Liver (tissue), 9 donors: ENCODE measurements around the gene NDUFB2. TPM values are rescaled to one million over a fixed set of nuclear protein-coding genes. Genes with fewer than 3 reads are reported as not detected.

Experiments
- DNase-seq: peaks from one replicate; pipeline ENCODE4 v3.0.0-alpha.2; 2017; ENCODE audit warnings: low spot score
- H3K27ac ChIP-seq, 2 donors: one replicate each; pipeline ENCODE4 v1.7.0; 2013; ENCODE audit warnings: inconsistent platforms in 2 of 2, low read length in 2 of 2, control low read depth in 1 of 2, low read depth in 1 of 2, mild to moderate bottlenecking in 1 of 2
- H3K27me3 ChIP-seq, 4 donors: one replicate each; pipeline versions ENCODE4 v1.6.1 to v1.7.0; 2013; ENCODE audit warnings: low read length in 3 of 4, inconsistent platforms in 1 of 4, mild to moderate bottlenecking in 1 of 4, moderate library complexity in 1 of 4; ENCODE audit not compliant: control insufficient read depth in 4 of 4, insufficient read depth in 4 of 4
- H3K36me3 ChIP-seq, 4 donors: one replicate each; pipeline versions ENCODE4 v1.6.1 to v1.7.0; 2013; ENCODE audit warnings: low read length in 3 of 4, mild to moderate bottlenecking in 3 of 4, low read depth in 1 of 4, moderate library complexity in 1 of 4; ENCODE audit not compliant: control insufficient read depth in 4 of 4, insufficient read depth in 3 of 4
- H3K4me1 ChIP-seq, 4 donors: one replicate each; pipeline versions ENCODE4 v1.6.1 to v1.7.0; 2013; ENCODE audit warnings: low read length in 3 of 4, mild to moderate bottlenecking in 3 of 4, moderate library complexity in 1 of 4; ENCODE audit not compliant: control insufficient read depth in 4 of 4, insufficient read depth in 4 of 4
- H3K4me3 ChIP-seq, 3 donors: one replicate each; pipeline versions ENCODE4 v1.6.1 to v1.7.0; 2013; ENCODE audit warnings: low read length in 3 of 3, control low read depth in 1 of 3, low read depth in 1 of 3, mild to moderate bottlenecking in 1 of 3
- H3K9ac ChIP-seq, 2 donors: one replicate each; pipeline ENCODE4 v1.7.0; 2013; ENCODE audit warnings: low read length in 2 of 2, mild to moderate bottlenecking in 2 of 2, moderate library complexity in 2 of 2, control low read depth in 1 of 2, low read depth in 1 of 2
- H3K9me3 ChIP-seq, 4 donors: one replicate each; pipeline versions ENCODE4 v1.6.1 to v1.7.0; 2013; ENCODE audit warnings: low read length in 3 of 4; ENCODE audit not compliant: control insufficient read depth in 4 of 4
- EGR1 ChIP-seq, 2 donors: IDR thresholded peaks; 2 replicates each; pipeline ENCODE4 v1.6.1; 2016 to 2018; ENCODE audit warnings: antibody characterized with exemption in 2 of 2, low read depth in 2 of 2
- FOXA1 ChIP-seq: IDR thresholded peaks from 2 replicates; pipeline ENCODE4 v1.6.1; 2016; ENCODE audit warnings: antibody characterized with exemption
- FOXA2 ChIP-seq: IDR thresholded peaks from 2 replicates; pipeline ENCODE4 v1.6.1; 2016; ENCODE audit warnings: antibody characterized with exemption
- GABPA ChIP-seq, 2 donors: IDR thresholded peaks in 1 of 2; conservative IDR thresholded peaks in 1 of 2; 2 replicates each; pipeline ENCODE4 v1.6.1; 2016; ENCODE audit warnings: antibody characterized with exemption in 2 of 2, mild to moderate bottlenecking in 1 of 2, moderate library complexity in 1 of 2
- HNF4A ChIP-seq, 2 donors: conservative IDR thresholded peaks; 2 replicates each; pipeline ENCODE4 v1.6.1; 2016; ENCODE audit warnings: antibody characterized with exemption in 2 of 2, mild to moderate bottlenecking in 2 of 2
- HNF4G ChIP-seq: IDR thresholded peaks from 2 replicates; pipeline ENCODE4 v1.6.1; 2016; ENCODE audit warnings: antibody characterized with exemption
- JUND ChIP-seq, 2 donors: IDR thresholded peaks; 2 replicates each; pipeline ENCODE4 v1.6.1; 2016; ENCODE audit warnings: antibody characterized with exemption in 2 of 2
- NR2F2 ChIP-seq: IDR thresholded peaks from 2 replicates; pipeline ENCODE4 v1.6.1; 2016; ENCODE audit warnings: antibody characterized with exemption
- RAD21 ChIP-seq, 2 donors: IDR thresholded peaks; 2 replicates each; pipeline ENCODE4 v1.6.1; 2016; ENCODE audit warnings: antibody characterized with exemption in 2 of 2, mild to moderate bottlenecking in 2 of 2
- RXRA ChIP-seq, 2 donors: IDR thresholded peaks; 2 replicates each; pipeline ENCODE4 v1.6.1; 2017 to 2018; ENCODE audit warnings: antibody characterized with exemption in 2 of 2, mild to moderate bottlenecking in 1 of 2
- SP1 ChIP-seq: IDR thresholded peaks from 2 replicates; pipeline ENCODE4 v1.6.1; 2018; ENCODE audit warnings: antibody characterized with exemption, mild to moderate bottlenecking
- TAF1 ChIP-seq: conservative IDR thresholded peaks from 2 replicates; pipeline ENCODE4 v1.6.1; 2016; ENCODE audit warnings: antibody characterized with exemption, mild to moderate bottlenecking
- YY1 ChIP-seq: IDR thresholded peaks from 2 replicates; pipeline ENCODE4 v1.6.1; 2016; ENCODE audit warnings: antibody characterized with exemption, mild to moderate bottlenecking
- WGBS: extraction: QIAGEN DNeasy Blood & Tissue Kit; methylation state at CpG from one replicate; pipeline ENCODE4 v1.1.7; 2013; 5-methylcytosine and 5-hydroxymethylcytosine counted together
- polyA plus RNA-seq, 2 donors: library from polyadenylated mRNA; stranded (reverse) in 1 of 2; unstranded in 1 of 2; fragments of 200-250 nt in 1 of 2; fragments of >200 nt in 1 of 2; fragmentation: Nextera tagmentation in 1 of 2; extraction: Ambion mirVana in 1 of 2; gene quantifications; one replicate each; pipeline versions ENCODE4 v1.2.1 to v1.2.3, GENCODE V29; 2013 to 2015
- total RNA-seq, 2 donors: library from RNA; depleted of rRNA; stranded (reverse); fragments of >200 nt; gene quantifications; one replicate each; pipeline ENCODE4 v1.2.3, GENCODE V29; 2014
- TF ChIP-seq, protein P1 (sequence below): IDR thresholded peaks from 2 replicates; pipeline ENCODE4 v1.6.1; 2016; ENCODE audit warnings: antibody characterized with exemption
- TF ChIP-seq, protein P2 (sequence below): IDR thresholded peaks from 2 replicates; pipeline ENCODE4 v1.6.1; 2016; ENCODE audit warnings: antibody characterized with exemption
- TF ChIP-seq, protein P3 (sequence below): fragments of 150-350 bp; IDR thresholded peaks from 2 replicates; pipeline ENCODE4 v1.5.1; 2017; ENCODE audit warnings: improper control_type of control experiment, low read depth, low read length; ENCODE audit not compliant: missing input control
- TF ChIP-seq, protein P4 (sequence below): IDR thresholded peaks from 2 replicates; pipeline ENCODE4 v1.6.1; 2016; ENCODE audit warnings: antibody characterized with exemption, mild to moderate bottlenecking
- TF ChIP-seq, protein P5 (sequence below): IDR thresholded peaks from 2 replicates; pipeline ENCODE4 v1.6.1; 2016; ENCODE audit warnings: antibody characterized with exemption
- donor health status: healthy.
- donor health status: healthy.
- donor health status: healthy.
- donor health status: healthy.
- donor health status: healthy.

NDUFB2 gene
- total and polyA plus RNA-seq, 4 donors: 60.4 to 435 (median 150) TPM

DNA sequence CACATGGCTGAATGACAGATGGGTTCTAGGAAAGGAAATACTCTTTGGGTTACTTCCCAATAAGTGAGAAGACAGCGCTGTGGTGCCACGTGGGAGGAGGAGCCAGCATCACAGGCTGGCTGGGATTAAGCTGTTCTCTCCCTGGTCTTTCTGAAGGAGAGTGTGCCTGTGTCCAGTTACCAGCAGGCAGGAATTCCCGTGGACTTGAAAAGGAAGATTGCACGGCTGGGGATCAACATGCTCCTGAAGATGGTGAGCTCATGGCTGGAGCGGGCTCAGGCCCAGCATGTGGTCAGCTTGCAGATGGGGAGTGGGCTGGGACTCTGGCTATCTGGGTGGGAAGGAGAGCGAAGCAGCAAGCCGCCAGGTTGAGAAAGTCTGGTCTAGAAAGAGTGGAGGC lies 15.6 kb upstream of the NDUFB2 start:
- WGBS: 97% methylated on average over 7 of the region's 7 CpGs
- no peak overlapping the region for H3K4me3 ChIP-seq
- TF ChIP-seq TAF1 (no peak), YY1 (no peak)
- TF ChIP-seq, protein P1, sequence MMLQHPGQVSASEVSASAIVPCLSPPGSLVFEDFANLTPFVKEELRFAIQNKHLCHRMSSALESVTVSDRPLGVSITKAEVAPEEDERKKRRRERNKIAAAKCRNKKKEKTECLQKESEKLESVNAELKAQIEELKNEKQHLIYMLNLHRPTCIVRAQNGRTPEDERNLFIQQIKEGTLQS: no peak
- no peak overlapping the region for H3K27ac ChIP-seq
- H3K36me3 ChIP-seq: peaks cover 0 to 17% (median 7%) of the 10 kb centered on the region in 4 donors
- DNase-seq: no peak
- peaks cover 0 to 6% (median 3%) of the 10 kb centered on the region in 4 donors for H3K4me1 ChIP-seq
- H3K9me3 ChIP-seq: no peaks in the 10 kb centered on the region
- no peaks in the 10 kb centered on the region for H3K27me3 ChIP-seq
- H3K9ac ChIP-seq: no peak overlapping the region

DNA sequence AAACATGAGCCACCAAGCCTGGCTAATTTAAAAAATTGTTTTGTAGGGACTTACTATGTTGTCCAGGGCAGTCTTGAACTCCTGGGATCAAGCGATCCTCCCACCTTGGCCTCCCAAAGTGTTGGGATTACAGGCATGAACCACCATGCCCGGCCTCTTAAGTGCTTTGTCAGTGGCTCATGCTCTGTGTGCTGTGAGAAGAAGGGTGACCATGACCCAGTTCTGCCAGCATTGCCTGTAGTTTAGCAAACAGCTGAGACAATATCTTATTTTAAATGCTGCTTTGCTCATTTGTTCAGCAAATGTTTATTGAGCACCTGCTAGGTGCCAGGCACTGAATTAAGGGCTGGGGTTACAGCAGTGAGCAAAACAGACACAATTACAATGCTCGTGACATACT lies 14.7 kb upstream of the NDUFB2 start:
- Histone ChIP-seq H3K27ac (no peak overlapping the region), H3K36me3 (peaks cover 0 to 18% (median 7%) of the 10 kb centered on the region in 4 donors), H3K4me1 (peaks cover 0 to 6% (median 3%) of the 10 kb centered on the region in 4 donors), H3K27me3 (no peaks in the 10 kb centered on the region), H3K4me3 (no peak overlapping the region), H3K9ac (no peak overlapping the region), H3K9me3 (no peaks in the 10 kb centered on the region)
- no peak for TF ChIP-seq TAF1
- no peak for TF ChIP-seq EGR1 (IDR thresholded peaks at IDR 0.05; ENCODE audit: low read depth in 2 of 2)
- TF ChIP-seq SP1: no peak
- TF ChIP-seq GABPA (IDR thresholded peaks at IDR 0.05 in 1 of 2, conservative IDR thresholded peaks at IDR 0.05 in 1 of 2): no peak
- TF ChIP-seq, protein P1: no peak
- no peak for TF ChIP-seq FOXA1
- no peak for TF ChIP-seq HNF4G
- TF ChIP-seq FOXA2: no peak
- TF ChIP-seq RAD21 (IDR thresholded peaks at IDR 0.05): no peak
- no peak for TF ChIP-seq YY1
- TF ChIP-seq, protein P2, sequence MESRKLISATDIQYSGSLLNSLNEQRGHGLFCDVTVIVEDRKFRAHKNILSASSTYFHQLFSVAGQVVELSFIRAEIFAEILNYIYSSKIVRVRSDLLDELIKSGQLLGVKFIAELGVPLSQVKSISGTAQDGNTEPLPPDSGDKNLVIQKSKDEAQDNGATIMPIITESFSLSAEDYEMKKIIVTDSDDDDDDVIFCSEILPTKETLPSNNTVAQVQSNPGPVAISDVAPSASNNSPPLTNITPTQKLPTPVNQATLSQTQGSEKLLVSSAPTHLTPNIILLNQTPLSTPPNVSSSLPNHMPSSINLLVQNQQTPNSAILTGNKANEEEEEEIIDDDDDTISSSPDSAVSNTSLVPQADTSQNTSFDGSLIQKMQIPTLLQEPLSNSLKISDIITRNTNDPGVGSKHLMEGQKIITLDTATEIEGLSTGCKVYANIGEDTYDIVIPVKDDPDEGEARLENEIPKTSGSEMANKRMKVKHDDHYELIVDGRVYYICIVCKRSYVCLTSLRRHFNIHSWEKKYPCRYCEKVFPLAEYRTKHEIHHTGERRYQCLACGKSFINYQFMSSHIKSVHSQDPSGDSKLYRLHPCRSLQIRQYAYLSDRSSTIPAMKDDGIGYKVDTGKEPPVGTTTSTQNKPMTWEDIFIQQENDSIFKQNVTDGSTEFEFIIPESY: no peak
- TF ChIP-seq JUND (IDR thresholded peaks at IDR 0.05): no peak
- TF ChIP-seq NR2F2: no peak
- TF ChIP-seq, protein P3, sequence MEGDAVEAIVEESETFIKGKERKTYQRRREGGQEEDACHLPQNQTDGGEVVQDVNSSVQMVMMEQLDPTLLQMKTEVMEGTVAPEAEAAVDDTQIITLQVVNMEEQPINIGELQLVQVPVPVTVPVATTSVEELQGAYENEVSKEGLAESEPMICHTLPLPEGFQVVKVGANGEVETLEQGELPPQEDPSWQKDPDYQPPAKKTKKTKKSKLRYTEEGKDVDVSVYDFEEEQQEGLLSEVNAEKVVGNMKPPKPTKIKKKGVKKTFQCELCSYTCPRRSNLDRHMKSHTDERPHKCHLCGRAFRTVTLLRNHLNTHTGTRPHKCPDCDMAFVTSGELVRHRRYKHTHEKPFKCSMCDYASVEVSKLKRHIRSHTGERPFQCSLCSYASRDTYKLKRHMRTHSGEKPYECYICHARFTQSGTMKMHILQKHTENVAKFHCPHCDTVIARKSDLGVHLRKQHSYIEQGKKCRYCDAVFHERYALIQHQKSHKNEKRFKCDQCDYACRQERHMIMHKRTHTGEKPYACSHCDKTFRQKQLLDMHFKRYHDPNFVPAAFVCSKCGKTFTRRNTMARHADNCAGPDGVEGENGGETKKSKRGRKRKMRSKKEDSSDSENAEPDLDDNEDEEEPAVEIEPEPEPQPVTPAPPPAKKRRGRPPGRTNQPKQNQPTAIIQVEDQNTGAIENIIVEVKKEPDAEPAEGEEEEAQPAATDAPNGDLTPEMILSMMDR: no peak
- TF ChIP-seq, protein P4, sequence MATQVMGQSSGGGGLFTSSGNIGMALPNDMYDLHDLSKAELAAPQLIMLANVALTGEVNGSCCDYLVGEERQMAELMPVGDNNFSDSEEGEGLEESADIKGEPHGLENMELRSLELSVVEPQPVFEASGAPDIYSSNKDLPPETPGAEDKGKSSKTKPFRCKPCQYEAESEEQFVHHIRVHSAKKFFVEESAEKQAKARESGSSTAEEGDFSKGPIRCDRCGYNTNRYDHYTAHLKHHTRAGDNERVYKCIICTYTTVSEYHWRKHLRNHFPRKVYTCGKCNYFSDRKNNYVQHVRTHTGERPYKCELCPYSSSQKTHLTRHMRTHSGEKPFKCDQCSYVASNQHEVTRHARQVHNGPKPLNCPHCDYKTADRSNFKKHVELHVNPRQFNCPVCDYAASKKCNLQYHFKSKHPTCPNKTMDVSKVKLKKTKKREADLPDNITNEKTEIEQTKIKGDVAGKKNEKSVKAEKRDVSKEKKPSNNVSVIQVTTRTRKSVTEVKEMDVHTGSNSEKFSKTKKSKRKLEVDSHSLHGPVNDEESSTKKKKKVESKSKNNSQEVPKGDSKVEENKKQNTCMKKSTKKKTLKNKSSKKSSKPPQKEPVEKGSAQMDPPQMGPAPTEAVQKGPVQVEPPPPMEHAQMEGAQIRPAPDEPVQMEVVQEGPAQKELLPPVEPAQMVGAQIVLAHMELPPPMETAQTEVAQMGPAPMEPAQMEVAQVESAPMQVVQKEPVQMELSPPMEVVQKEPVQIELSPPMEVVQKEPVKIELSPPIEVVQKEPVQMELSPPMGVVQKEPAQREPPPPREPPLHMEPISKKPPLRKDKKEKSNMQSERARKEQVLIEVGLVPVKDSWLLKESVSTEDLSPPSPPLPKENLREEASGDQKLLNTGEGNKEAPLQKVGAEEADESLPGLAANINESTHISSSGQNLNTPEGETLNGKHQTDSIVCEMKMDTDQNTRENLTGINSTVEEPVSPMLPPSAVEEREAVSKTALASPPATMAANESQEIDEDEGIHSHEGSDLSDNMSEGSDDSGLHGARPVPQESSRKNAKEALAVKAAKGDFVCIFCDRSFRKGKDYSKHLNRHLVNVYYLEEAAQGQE: no peak
- no peak for TF ChIP-seq HNF4A (conservative IDR thresholded peaks at IDR 0.05)
- no peak for TF ChIP-seq RXRA (IDR thresholded peaks at IDR 0.05)
- TF ChIP-seq, protein P5, sequence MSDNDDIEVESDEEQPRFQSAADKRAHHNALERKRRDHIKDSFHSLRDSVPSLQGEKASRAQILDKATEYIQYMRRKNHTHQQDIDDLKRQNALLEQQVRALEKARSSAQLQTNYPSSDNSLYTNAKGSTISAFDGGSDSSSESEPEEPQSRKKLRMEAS: no peak
- 97% methylated on average over 3 of the region's 3 CpGs for WGBS
- no peak for DNase-seq
